ENCODE data around the gene AGPS.

AGPS gene

DNA sequence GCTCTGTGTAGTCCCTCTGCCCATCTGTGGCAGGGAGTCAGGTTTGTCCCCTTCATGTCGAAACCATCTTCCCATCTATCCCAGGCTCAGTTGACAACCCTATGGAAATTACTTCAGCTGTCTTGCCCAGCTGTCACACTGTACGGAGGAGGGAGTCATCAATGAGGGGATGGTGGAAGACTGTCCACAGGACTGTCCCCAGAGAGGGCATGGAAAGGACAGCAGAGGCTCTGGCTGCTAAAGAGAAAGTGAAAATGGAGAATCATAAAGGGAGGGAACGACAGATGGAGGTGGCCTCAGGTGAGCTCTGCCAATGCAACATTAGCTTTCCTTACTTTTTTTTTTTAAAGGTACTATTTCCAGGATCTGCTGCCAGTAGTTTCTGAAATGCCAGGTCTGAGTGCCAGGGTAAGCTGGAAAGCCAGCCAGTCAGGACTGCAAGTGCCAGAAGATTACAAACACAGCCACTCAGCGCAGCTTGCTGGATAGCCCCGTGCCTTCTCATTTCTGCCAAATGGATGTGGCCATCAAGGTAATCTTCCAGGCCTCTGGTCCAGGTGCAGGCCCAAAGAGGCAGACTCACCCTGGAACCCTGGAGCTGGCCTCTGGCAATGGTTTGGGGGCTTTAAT is 192.8 kb downstream of the AGPS start:
- peak in 2 of 56 donors; percentile 8 to 14 for DNase-seq

- no peak for DNase-seq
Observed at GRCh38 chr2:177586154-177586553, 193.6 kb downstream of the AGPS start.

GRCh38 chr2:177587371-177587770 is 194.8 kb downstream of the AGPS start:
- no peak for DNase-seq

GRCh38 chr2:177588671-177589070 is 196.1 kb downstream of the AGPS start:
- DNase-seq: no peak

- DNase-seq: no peak
Observed at GRCh38 chr2:177589186-177589585, 196.6 kb downstream of the AGPS start.

GRCh38 chr2:177592397-177592796 is 199.8 kb downstream of the AGPS start:
- DNase-seq: no peak

GRCh38 chr2:177592945-177593344 is 200.4 kb downstream of the AGPS start:
- no peak for DNase-seq

DNA sequence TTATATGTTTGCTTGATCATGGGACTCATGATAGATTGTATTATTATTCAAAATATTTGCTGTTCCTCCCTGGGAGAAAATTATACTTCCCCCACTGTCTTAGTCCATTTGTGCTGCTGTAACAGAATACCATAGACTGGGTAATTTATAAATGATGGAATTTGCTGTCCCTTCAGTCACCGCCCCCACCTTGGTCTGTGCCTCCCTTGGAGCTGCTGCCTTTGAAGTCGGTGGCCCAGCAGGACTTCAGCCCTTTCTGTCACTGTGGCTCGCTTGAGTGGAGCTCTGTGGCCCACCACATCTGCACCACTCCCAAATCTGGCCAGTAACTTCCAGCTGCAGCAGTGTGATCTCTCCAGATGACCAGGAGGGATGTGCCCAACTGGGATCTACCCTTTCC is 200.8 kb downstream of the AGPS start:
- no peak for DNase-seq

Data from amygdala (tissue), 56 donors.